ENCODE measurements around the gene CA11.

- TF ChIP-seq, protein P1, sequence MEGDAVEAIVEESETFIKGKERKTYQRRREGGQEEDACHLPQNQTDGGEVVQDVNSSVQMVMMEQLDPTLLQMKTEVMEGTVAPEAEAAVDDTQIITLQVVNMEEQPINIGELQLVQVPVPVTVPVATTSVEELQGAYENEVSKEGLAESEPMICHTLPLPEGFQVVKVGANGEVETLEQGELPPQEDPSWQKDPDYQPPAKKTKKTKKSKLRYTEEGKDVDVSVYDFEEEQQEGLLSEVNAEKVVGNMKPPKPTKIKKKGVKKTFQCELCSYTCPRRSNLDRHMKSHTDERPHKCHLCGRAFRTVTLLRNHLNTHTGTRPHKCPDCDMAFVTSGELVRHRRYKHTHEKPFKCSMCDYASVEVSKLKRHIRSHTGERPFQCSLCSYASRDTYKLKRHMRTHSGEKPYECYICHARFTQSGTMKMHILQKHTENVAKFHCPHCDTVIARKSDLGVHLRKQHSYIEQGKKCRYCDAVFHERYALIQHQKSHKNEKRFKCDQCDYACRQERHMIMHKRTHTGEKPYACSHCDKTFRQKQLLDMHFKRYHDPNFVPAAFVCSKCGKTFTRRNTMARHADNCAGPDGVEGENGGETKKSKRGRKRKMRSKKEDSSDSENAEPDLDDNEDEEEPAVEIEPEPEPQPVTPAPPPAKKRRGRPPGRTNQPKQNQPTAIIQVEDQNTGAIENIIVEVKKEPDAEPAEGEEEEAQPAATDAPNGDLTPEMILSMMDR (IDR thresholded peaks at IDR 0.05): no peak
- no peak for TF ChIP-seq POLR2A (IDR thresholded peaks at IDR 0.05)
Measured at GRCh38 chr19:48632692-48633147, 13.3 kb downstream of the CA11 start.

All from heart left ventricle (tissue), 13 donors.